B cell (primary cell): ENCODE measurements around the gene EYA3.

Experiments
- EZH2 ChIP-seq: IDR thresholded peaks from 2 replicates; pipeline ENCODE4 v1.6.1; 2012; ENCODE audit warnings: borderline replicate concordance, low read depth, mild to moderate bottlenecking, moderate library complexity, low read length; ENCODE audit not compliant: insufficient read depth, poor library complexity, severe bottlenecking
- TF ChIP-seq, protein P1 (sequence below): fragments of 200-600 bp; IDR thresholded peaks from one replicate; pipeline ENCODE4 v1.8.0; 2022; ENCODE audit warnings: antibody characterized with exemption, mild to moderate bottlenecking

DNA sequence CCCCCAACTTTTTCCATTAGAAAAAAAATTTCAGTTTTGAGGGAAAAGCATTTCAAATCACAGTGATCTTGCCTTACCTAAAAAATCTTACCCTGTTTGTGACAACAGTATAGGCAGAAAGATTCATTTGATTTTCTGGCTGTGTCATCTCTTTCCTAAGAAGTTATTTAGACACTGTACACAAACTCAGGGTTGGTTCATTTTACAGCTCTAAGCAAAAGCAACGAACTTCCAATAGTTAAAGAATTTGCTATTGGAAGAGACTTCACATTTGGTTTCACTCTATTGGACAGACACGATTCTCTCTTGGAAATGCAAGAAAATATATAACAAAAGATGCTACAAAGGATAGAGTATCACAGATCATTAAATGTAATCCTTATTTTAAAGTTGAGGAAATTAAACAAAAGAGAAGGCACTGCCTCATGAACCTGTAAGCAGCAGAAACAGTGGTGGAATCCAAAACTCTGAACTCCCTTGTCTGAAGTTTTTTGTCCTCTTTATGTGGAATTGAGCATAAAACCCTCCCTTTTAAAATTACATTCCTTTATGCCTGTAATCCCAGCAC is 20.8 kb downstream of the EYA3 start:
- TF ChIP-seq, protein P1, sequence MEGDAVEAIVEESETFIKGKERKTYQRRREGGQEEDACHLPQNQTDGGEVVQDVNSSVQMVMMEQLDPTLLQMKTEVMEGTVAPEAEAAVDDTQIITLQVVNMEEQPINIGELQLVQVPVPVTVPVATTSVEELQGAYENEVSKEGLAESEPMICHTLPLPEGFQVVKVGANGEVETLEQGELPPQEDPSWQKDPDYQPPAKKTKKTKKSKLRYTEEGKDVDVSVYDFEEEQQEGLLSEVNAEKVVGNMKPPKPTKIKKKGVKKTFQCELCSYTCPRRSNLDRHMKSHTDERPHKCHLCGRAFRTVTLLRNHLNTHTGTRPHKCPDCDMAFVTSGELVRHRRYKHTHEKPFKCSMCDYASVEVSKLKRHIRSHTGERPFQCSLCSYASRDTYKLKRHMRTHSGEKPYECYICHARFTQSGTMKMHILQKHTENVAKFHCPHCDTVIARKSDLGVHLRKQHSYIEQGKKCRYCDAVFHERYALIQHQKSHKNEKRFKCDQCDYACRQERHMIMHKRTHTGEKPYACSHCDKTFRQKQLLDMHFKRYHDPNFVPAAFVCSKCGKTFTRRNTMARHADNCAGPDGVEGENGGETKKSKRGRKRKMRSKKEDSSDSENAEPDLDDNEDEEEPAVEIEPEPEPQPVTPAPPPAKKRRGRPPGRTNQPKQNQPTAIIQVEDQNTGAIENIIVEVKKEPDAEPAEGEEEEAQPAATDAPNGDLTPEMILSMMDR: no peak
- no peak for TF ChIP-seq EZH2
